ENCODE results near the gene RHOBTB3. TPM values are rescaled to one million over a fixed set of nuclear protein-coding genes. Genes with fewer than 3 reads are reported as not detected.

The RHOBTB3 gene
- total RNA-seq, 1 experiment from 2014 or later = 95.2 TPM

DNA sequence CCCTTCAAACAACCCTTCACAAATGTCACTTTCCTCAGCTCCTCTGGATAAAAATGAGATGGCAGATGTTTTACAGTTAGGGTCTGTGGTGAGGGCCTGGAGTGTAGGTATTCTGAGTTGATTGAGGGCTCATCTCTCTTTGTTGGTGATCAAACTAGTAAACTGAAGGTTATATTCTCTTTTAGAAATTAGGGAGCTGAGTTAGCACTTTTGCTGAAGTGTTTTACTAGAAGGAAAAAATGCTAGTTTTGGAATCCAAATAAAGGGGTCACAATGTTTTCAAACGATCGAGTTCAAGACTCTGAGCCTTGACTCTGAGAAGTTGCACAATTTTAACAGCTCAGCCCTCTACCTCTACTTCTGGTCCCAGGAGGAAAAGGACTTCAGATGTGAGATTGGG lies 23.4 kb downstream of the RHOBTB3 start:
- ATAC-seq (no peak), DNase-seq (ENCODE audit: low read depth, low spot score) (no peak)
- ChIA-PET POLR2A (no interaction called here), CTCF (no interaction called here)
- Histone ChIP-seq H3K4me3 (ENCODE audit: low read depth in 2 of 2, low read length in 2 of 2) (no peak overlapping the region), H3K36me3 (ENCODE audit: control insufficient read depth, insufficient read depth, low read length) (peaks cover 16% of the 10 kb centered on the region), H3K4me1 (ENCODE audit: control insufficient read depth, insufficient read depth, low read length) (peaks cover 8% of the 10 kb centered on the region), H3K27me3 (ENCODE audit: control insufficient read depth, insufficient read depth, low read length) (no peaks in the 10 kb centered on the region), H3K9me3 (ENCODE audit: control insufficient read depth, insufficient read depth, low read depth, low read length) (no peaks in the 10 kb centered on the region), H3K27ac (ENCODE audit: low read length) (no peak overlapping the region)
- intact Hi-C loops (cut with micrococcal nuclease; ENCODE audit: unreplicated experiment) (no loop called here), in situ Hi-C loops (cut with HindIII; ENCODE audit: low pct_unique_long_range_greater_than_20kb, low sequenced_read_pairs) (no loop called here)
- BruUV-seq (replicated peaks) = no TSS peak
- TF ChIP-seq SIN3A (IDR thresholded peaks at IDR 0.05; ENCODE audit: borderline replicate concordance, insufficient read depth, low read depth, low read length) = no peak
- no peak for TF ChIP-seq REST (IDR thresholded peaks at IDR 0.05; ENCODE audit: insufficient read depth in 1 of 2, low read depth in 2 of 2, low read length in 1 of 2)
- TF ChIP-seq POLR2AphosphoS5 (IDR thresholded peaks at IDR 0.05; ENCODE audit: low read depth, low read length) = no peak

DNA sequence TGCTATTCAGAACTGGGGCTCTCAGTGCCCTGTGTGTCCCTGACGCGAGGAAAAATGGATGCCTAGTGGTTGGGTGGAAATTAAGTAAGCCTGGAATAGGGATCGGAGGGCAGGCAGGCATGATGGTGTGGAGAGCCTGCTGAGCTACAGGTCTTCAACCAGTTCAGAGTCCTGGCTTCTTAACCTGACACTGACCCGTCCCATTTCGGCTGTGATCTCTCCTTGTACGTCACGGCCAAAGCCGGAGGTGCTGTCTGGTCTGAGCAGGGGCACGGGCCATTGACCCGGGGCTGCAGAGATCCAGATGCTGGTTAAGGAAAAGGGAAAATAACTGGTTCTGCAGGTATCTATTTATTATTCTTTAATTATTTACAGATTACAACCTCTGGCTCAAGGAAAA lies 27.9 kb downstream of the RHOBTB3 start:
- no peak overlapping the region for H3K4me3 ChIP-seq (ENCODE audit: low read depth in 2 of 2, low read length in 2 of 2)
- BruUV-seq (replicated peaks) = no TSS peak
- ATAC-seq (peak; percentile 31; the same call in 1 of the 2 replicates), DNase-seq (ENCODE audit: low read depth, low spot score) (no peak)
- peaks cover 25% of the 10 kb centered on the region for H3K4me1 ChIP-seq (ENCODE audit: control insufficient read depth, insufficient read depth, low read length)
- ChIA-PET POLR2A (no interaction called here), CTCF (no interaction called here)
- in situ Hi-C loops (cut with HindIII; ENCODE audit: low pct_unique_long_range_greater_than_20kb, low sequenced_read_pairs) (no loop called here), intact Hi-C loops (cut with micrococcal nuclease; ENCODE audit: unreplicated experiment) (no loop called here)
- H3K27me3 ChIP-seq (ENCODE audit: control insufficient read depth, insufficient read depth, low read length) = no peaks in the 10 kb centered on the region
- H3K9me3 ChIP-seq (ENCODE audit: control insufficient read depth, insufficient read depth, low read depth, low read length) = no peaks in the 10 kb centered on the region
- H3K36me3 ChIP-seq (ENCODE audit: control insufficient read depth, insufficient read depth, low read length) = peaks cover 9% of the 10 kb centered on the region; the same call in 1 of the 2 replicates
- H3K27ac ChIP-seq (ENCODE audit: low read length) = no peak overlapping the region; the same call in 1 of the 2 replicates
- no peak for TF ChIP-seq TCF7L2 (IDR thresholded peaks at IDR 0.05; ENCODE audit: low read depth, low read length)
- TF ChIP-seq CTCF (IDR thresholded peaks at IDR 0.05) = no peak
- no peak for TF ChIP-seq POLR2AphosphoS5 (IDR thresholded peaks at IDR 0.05; ENCODE audit: low read depth, low read length)
- TF ChIP-seq SIN3A (IDR thresholded peaks at IDR 0.05; ENCODE audit: borderline replicate concordance, insufficient read depth, low read depth, low read length) = no peak
- TF ChIP-seq REST (IDR thresholded peaks at IDR 0.05; ENCODE audit: insufficient read depth in 1 of 2, low read depth in 2 of 2, low read length in 1 of 2) = no peak

All from Panc1 (cell line).